Transverse colon (tissue), 4 donors: ENCODE data around the gene TTLL5. TPM values are rescaled to one million over a fixed set of nuclear protein-coding genes. Genes with fewer than 3 reads are reported as not detected.
"Not testable (repeated sequence)": the region's sequence is repeated elsewhere in the genome, so short reads cannot be mapped to it uniquely, and the experiment has no call there.

ENCODE experiments used
- DNase-seq: peaks from one replicate; pipeline ENCODE4 v3.0.0-alpha.2; 2019
- H3K27ac ChIP-seq, 4 donors: fragments of 200-600 bp; sonication (generic); 2 replicates each; pipeline ENCODE4 v1.5.1; 2016 to 2018; ENCODE audit warnings: inconsistent platforms in 4 of 4
- H3K27me3 ChIP-seq: fragments of 200-600 bp; sonication (generic); 2 replicates; pipeline ENCODE4 v1.5.1; 2017; ENCODE audit warnings: inconsistent platforms
- H3K36me3 ChIP-seq, 4 donors: fragments of 200-600 bp; sonication (generic); 2 replicates each; pipeline ENCODE4 v1.5.1; 2017 to 2019; ENCODE audit warnings: inconsistent platforms in 4 of 4
- H3K4me1 ChIP-seq, 4 donors: fragments of 200-600 bp; sonication (generic); 2 replicates each; pipeline ENCODE4 v1.5.1; 2017 to 2020; ENCODE audit warnings: inconsistent platforms in 4 of 4
- H3K4me3 ChIP-seq, 4 donors: fragments of 200-600 bp; sonication (generic); 1 replicate in 1 of 4; 2 replicates in 3 of 4; pipeline versions ENCODE4 v1.5.1 to v1.6.1; 2017 to 2019; ENCODE audit warnings: inconsistent platforms in 4 of 4
- H3K9me3 ChIP-seq, 2 donors: fragments of 200-600 bp; sonication (generic); 2 replicates each; pipeline ENCODE4 v1.5.1; 2017 to 2019; ENCODE audit warnings: inconsistent platforms in 2 of 2
- EP300 ChIP-seq: sonication (generic); formaldehyde crosslinking; IDR thresholded peaks from one replicate; pipeline ENCODE4 v1.6.1; 2017; ENCODE audit warnings: antibody characterized with exemption, low read depth
- POLR2A ChIP-seq: fragments of 450-650 bp; IDR thresholded peaks from one replicate; pipeline ENCODE4 v1.6.1; 2016; ENCODE audit warnings: antibody characterized with exemption, mild to moderate bottlenecking, moderate library complexity
- POLR2AphosphoS5 ChIP-seq, 3 donors: sonication (generic); formaldehyde crosslinking; IDR thresholded peaks; one replicate each; pipeline ENCODE4 v1.6.1; 2016; ENCODE audit warnings: antibody characterized with exemption in 3 of 3
- WGBS, 2 donors: methylation state at CpG; one replicate each; pipeline ENCODE4 v1.1.5; 2018; ENCODE audit warnings: low coverage in 1 of 2; 5-methylcytosine and 5-hydroxymethylcytosine counted together
- in situ Hi-C, 4 donors: fragments of 200-750 bp; cut with MboI; loops; one replicate each; pipeline versions ENCODE4 v1.15.0 to v1.15.1; 2017; ENCODE audit warnings: low sequenced_read_pairs in 3 of 4, low pct_ligation_motif_present in 1 of 4, low pct_unique_long_range_greater_than_20kb in 1 of 4
- intact Hi-C: fragments of 100-400 bp; cut with DNase I; formaldehyde crosslinking; loops from one replicate; pipeline ENCODE4 v1.15.1; 2023; ENCODE audit warnings: low total_unique reads
- total RNA-seq, 4 donors: library from RNA; depleted of rRNA; stranded (reverse); fragments of >200 nt; gene quantifications; one replicate each; pipeline ENCODE4 v1.1.0, GENCODE V29; 2016
- TF ChIP-seq, protein P1 (sequence below), 5 experiments: fragments of 200-600 bp in 3 of 5; fragments of 450-650 bp in 2 of 5; sonication (generic) in 3 of 5; IDR thresholded peaks; 1 replicate in 2 of 5; 2 replicates in 3 of 5; pipeline ENCODE4 v1.5.1; 2016 to 2017; ENCODE audit warnings: antibody characterized with exemption in 5 of 5, inconsistent platforms in 3 of 5, mild to moderate bottlenecking in 2 of 5, moderate library complexity in 1 of 5

The TTLL5 gene
- total RNA-seq, 4 donors from 2014 or later = 16.1 to 264 (median 40.8) TPM

DNA sequence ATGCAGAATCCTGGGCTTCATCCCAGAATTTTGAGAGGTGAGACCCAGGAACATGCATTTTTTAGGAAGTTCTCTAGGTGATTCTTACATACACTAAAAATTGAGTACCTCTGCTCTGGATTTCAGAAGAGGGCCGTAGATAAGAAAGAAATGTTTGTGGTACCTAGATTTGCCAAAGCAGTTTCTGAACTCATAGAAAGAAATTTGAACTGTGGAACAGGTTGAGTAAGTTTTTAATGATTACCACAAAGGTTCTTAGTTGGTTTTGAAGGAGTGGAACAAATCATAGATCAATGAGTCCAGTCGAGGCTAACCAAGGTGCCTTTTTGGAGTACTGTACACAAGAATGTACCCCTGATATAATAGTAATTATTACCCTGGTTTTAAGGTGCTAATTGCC lies 24.9 kb downstream of the TTLL5 start:
- Histone ChIP-seq H3K27me3 (no peaks in the 10 kb centered on the region), H3K4me1 (no peaks in the 10 kb centered on the region), H3K9me3 (no peaks in the 10 kb centered on the region), H3K4me3 (no peak overlapping the region), H3K27ac (no peak overlapping the region), H3K36me3 (peaks cover 0 to 25% (median 13%) of the 10 kb centered on the region in 4 donors)
- no peak for TF ChIP-seq POLR2AphosphoS5 (IDR thresholded peaks at IDR 0.05)
- TF ChIP-seq POLR2A = no peak
- no peak for TF ChIP-seq EP300
- TF ChIP-seq, protein P1, sequence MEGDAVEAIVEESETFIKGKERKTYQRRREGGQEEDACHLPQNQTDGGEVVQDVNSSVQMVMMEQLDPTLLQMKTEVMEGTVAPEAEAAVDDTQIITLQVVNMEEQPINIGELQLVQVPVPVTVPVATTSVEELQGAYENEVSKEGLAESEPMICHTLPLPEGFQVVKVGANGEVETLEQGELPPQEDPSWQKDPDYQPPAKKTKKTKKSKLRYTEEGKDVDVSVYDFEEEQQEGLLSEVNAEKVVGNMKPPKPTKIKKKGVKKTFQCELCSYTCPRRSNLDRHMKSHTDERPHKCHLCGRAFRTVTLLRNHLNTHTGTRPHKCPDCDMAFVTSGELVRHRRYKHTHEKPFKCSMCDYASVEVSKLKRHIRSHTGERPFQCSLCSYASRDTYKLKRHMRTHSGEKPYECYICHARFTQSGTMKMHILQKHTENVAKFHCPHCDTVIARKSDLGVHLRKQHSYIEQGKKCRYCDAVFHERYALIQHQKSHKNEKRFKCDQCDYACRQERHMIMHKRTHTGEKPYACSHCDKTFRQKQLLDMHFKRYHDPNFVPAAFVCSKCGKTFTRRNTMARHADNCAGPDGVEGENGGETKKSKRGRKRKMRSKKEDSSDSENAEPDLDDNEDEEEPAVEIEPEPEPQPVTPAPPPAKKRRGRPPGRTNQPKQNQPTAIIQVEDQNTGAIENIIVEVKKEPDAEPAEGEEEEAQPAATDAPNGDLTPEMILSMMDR (IDR thresholded peaks at IDR 0.05) = no peak
- 54 to 73% methylated on average over 1 to 2 of the region's 2 CpGs for WGBS, 2 donors
- in situ Hi-C loops (no loop called here), intact Hi-C loops (no loop called here)
- DNase-seq = no peak

DNA sequence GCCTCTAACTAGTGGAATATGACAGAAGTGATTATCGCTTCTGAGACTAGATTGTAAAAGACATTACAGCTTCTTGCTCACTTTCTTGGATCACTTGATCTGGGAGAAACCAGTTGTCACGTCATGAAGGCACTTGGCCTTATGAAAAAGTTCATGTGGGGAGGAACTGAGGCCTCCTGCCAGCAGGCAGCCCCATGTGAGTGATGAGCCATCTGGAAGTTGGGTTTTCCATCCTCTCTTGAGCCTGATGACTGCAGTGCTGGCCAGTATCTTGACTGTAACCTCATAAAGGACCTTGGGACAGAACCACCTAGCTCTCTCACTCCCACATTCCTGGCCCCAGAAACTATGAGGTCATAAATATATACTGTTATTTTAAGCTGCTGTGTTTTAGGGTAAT lies 28.0 kb downstream of the TTLL5 start:
- H3K27ac ChIP-seq = no peak overlapping the region
- TF ChIP-seq, protein P1 (IDR thresholded peaks at IDR 0.05) = no peak
- no peak for TF ChIP-seq POLR2AphosphoS5 (IDR thresholded peaks at IDR 0.05)
- TF ChIP-seq POLR2A = no peak
- no peak for TF ChIP-seq EP300
- H3K27me3 ChIP-seq = no peaks in the 10 kb centered on the region
- intact Hi-C loops (no loop called here), in situ Hi-C loops (no loop called here)
- no peak for DNase-seq
- 76 to 86% methylated on average over 2 of the region's 2 CpGs for WGBS, 2 donors
- no peaks in the 10 kb centered on the region for H3K9me3 ChIP-seq
- H3K4me3 ChIP-seq = no peak overlapping the region
- H3K4me1 ChIP-seq = no peaks in the 10 kb centered on the region
- H3K36me3 ChIP-seq = peaks cover 0 to 24% (median 12%) of the 10 kb centered on the region in 4 donors

DNA sequence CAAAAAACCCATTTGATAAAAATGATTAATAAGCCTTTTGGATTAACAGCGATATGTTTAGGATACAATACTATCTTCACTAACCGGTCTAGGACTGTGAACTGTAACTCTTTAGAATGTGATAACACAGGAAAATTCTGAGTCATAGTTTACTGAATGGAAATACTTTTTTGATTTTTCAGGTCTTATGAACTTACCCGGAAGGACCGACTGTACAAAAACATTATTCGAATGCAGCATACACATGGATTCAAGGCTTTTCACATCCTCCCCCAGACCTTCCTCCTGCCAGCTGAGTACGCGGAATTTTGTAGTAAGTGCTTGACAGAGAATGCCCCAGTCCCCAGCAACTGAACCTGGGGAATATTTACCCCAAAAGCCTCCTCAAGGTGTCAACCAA lies 29.0 kb downstream of the TTLL5 start:
- 88 to 92% methylated on average over 5 to 7 of the region's 7 CpGs for WGBS, 2 donors
- Histone ChIP-seq H3K4me1 (no peaks in the 10 kb centered on the region), H3K27me3 (no peaks in the 10 kb centered on the region), H3K4me3 (no peak overlapping the region), H3K36me3 (peaks cover 0 to 29% (median 11%) of the 10 kb centered on the region in 4 donors), H3K9me3 (no peaks in the 10 kb centered on the region), H3K27ac (no peak overlapping the region)
- in situ Hi-C loops = no loop called here
- no peak for TF ChIP-seq EP300
- TF ChIP-seq, protein P1 (IDR thresholded peaks at IDR 0.05) = no peak
- no peak for TF ChIP-seq POLR2AphosphoS5 (IDR thresholded peaks at IDR 0.05)
- intact Hi-C loops = no loop called here
- DNase-seq = no peak

DNA sequence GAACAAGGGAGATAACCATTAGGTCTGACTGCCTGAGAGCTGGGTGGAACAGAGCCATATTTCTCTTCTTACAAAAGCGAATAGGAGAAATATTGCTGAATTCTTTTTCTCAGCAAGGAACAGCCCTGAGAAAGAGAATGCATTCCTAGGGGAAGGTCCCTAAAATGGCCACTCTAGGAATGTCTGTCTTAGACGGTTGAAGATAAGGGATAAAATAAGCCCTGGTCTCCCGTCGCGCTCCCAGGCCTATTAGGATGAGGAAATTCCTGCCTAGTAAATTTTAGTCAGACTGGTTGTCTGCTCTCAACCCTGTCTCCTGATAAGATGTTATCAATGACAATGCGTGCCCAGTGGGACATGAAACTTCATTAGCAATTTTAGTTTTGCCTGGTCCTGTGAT lies 34.0 kb downstream of the TTLL5 start:
- DNase-seq, H3K27me3 ChIP-seq, H3K9me3 ChIP-seq, H3K27ac ChIP-seq, in situ Hi-C loops, H3K4me1 ChIP-seq, H3K4me3 ChIP-seq, intact Hi-C loops: not testable (repeated sequence)
- WGBS, 2 donors = 98 to 100% methylated on average over 1 to 6 of the region's 6 CpGs
- H3K36me3 ChIP-seq = peaks cover 0 to 32% (median 11%) of the 10 kb centered on the region in 4 donors

DNA sequence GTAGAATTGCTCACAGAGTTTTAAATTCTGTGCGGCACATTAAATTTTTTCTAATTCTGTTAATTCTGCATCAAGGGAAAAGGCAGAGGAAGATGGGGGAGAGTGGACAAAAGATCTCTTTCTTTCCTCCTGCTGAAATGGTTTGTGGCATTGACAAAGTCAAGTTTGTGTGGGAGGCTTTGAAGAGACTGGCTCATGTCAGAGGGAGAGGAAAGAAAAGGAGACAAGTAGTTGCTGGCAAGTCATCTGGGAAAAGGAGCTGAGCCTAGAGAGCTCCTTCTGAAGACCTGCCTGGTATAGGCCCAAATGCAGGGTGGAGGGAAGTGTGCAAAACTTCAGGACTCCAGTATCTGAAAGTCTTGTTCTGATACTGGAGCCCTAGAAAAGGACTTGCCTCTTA lies 36.3 kb downstream of the TTLL5 start:
- Histone ChIP-seq H3K27ac (no peak overlapping the region), H3K4me3 (no peak overlapping the region), H3K4me1 (peaks cover 0 to 3% (median 0%) of the 10 kb centered on the region in 4 donors), H3K27me3 (no peaks in the 10 kb centered on the region), H3K9me3 (no peaks in the 10 kb centered on the region), H3K36me3 (peaks cover 0 to 23% (median 5%) of the 10 kb centered on the region in 4 donors)
- in situ Hi-C loops = no loop called here
- TF ChIP-seq, protein P1 (IDR thresholded peaks at IDR 0.05) = no peak
- no peak for TF ChIP-seq EP300
- no peak for TF ChIP-seq POLR2A
- TF ChIP-seq POLR2AphosphoS5 (IDR thresholded peaks at IDR 0.05) = no peak
- no peak for DNase-seq
- 95 to 100% methylated on average over 1 of the region's 1 CpG for WGBS, 2 donors
- intact Hi-C loops = no loop called here
